Activated CD8-positive, alpha-beta memory T cell treated with anti-CD3 and anti-CD28 coated beads, Interleukin-2, amount 50 U/mL, for 1 hour (primary cell): ENCODE results near the gene ACADVL.
A peak's percentile ranks its signal among the peaks of the same experiment; 100 is the strongest.

Source experiments
- DNase-seq: peaks from one replicate; pipeline ENCODE4 v3.0.0-alpha.2; 2020; ENCODE audit errors: extremely low read depth

ACADVL gene

DNA sequence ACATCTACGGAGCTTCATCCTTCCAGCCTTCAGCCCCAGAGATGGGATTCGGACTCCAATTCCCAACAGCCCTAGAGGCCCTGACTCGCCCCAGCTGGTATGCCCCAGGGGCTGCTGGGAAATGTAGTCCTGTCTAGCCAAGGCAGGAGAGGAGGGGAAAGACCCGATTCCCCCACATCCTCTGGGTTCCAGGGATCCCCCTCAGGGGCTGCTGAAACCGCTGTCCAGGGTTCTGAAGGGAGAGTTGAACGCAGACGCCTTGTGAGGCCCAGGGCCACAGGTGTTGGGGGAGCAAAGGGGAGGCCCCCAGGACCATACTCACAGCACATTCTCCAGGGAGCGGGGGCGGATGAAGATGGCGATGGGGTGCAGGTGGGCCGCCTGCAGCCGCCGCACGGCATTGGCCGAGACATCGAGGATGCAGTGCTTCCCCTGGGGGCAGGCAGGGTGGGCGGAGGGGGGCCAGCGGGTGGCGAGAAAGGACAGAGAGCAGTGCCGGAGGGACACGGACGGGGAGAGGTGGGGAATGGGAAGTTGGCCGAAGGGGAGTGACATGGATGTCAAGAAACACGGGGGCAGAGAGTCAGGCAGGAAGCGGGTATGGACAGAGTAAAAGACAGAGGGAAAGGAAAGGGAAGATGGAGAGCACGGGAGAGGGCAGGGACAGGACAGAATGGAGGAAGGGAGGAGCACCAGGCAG is 28.0 kb upstream of the ACADVL start:
- DNase-seq: no peak

DNA sequence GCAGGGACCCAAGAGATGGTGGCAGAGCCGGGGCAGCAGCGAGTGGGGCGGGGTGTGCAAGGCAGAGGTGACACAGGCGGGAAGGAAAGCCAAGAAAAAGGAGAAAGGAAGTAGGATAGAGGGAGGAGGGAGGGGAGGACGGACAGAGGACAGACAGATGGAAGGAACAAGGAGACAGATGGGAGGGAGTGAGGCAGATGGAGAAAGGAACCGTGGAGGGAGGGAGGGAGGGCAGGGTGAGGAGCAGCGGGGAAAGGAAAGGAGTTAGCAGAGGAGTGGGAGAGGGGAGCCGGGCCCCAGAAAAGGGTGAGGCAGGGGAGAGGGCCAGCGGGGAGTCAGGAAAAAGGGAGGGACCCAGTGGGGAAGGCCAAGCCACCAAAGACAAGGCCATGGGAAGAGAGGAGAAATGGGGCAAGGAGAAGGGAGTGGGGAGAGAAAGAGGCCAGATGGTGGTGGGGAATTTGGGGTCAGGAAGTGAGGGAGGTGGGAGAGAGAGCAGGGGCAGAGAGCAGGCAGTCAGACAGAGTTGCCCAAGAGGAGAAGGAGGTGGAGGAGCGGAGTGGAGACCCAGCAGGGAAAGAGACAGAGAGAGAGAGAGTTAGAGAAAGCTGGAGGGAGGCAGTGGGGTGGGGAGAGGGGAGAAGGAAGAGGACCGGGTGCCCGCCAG is 27.3 kb upstream of the ACADVL start:
- no peak for DNase-seq

DNA sequence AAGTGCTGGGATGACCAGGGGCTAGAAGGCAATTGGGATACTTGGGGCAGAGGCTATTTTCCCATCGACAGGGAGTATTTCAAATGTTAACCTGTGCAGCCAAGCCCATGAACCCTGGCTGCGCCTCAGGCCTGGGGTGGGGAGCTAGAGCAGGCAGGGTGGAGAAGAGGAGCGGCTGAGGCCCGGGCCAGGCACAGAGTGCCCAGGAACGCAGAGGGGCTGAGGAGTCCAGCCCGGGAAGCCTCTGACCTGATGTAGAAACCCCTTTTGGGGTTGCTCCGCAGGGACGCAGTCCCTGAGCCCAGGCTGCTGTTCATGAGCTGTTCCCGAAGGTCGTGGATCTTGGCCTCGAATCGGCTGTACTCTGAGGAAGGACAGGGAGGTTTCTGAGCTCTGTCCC is 23.8 kb upstream of the ACADVL start:
- no peak for DNase-seq

DNA sequence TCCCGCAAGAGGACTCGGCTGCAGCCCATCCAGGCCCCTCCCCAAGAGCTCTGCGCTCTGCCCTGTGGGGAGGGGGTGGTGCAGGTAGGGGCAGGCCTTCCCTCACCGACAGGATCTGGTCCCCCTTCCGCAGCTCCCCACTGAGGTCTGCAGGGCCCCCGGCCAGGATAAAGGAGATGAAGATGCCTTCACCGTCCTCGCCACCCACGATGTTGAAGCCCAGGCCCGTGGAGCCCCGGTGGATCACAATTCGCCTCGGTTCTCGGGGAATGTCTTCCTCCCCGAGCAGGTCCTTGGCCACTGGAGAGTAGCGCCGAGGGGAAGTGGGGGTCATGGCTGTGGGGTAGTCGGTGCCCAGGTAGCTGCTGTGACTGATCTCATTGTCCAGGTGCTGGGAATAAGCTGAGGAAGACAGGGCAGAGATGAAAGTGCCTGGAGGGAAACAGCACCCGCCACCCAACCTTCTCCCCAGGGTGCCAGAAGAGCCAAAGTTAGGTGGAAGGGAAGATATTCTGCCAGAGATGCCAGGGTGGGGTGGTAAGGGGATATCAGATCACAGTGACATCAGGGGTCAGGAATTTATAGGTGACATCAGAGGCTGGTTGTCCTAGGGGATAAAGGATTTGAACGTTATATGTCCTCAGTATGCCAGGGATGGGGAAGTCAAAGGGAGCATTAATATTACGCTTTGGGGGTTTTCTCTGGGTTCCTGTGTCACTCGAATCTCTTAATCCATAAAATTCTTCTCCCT is 22.9 kb upstream of the ACADVL start:
- DNase-seq: no peak

- no peak for DNase-seq
These were observed 16.3 kb upstream of the ACADVL start for GRCh38 chr17:7203391-7203790.

GRCh38 chr17:7204336-7204735 is 15.4 kb upstream of the ACADVL start:
- no peak for DNase-seq

GRCh38 chr17:7204828-7205461 is 14.8 kb upstream of the ACADVL start:
- DNase-seq: peak; percentile 97

DNA sequence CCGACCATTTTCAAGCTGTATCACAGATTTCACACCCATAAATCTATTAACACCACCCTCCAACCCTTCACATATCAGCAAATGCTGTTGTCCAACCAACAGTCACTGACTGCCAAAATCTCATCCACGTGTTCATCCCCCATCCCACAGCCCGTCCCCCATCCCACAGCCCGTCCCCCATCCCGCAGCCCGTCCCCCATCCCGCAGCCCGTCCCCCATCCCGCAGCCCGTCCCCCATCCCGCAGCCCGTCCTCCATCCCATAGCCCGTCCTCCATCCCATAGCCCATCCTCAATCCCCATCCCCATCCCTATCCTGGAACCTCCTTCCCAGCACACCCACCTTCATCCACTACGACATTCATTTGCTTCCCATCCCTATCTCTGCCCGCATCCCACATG is 14.2 kb upstream of the ACADVL start:
- no peak for DNase-seq

- no peak for DNase-seq
These were observed 12.4 kb upstream of the ACADVL start for GRCh38 chr17:7207120-7208001.

DNA sequence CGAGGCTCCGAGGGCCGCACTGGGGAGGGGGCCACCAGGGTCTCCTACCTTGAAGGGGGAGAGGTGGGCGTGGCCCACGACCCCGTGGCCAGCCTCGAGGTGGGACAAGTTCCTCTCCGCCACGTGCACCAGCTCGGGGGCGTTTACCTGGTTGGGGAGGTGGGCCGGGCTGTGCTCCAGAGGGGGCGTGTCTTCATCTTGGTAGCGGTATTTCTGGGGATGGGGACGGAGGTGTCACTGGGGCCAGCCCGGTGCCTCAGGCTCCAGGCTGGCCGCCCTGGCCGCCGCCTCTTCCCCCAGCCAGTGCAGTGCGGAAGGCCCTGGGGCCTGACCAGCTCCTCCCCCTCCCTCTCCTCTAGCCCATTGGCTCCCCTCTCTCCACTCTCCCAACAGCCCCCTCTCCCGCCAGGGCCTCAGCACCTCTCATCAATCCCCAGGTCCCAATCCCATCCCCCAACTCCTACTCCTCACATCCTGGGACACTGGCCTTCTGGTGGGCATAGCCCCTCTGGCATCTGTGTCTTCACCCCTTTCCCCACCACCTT is 11.6 kb upstream of the ACADVL start:
- no peak for DNase-seq

DNA sequence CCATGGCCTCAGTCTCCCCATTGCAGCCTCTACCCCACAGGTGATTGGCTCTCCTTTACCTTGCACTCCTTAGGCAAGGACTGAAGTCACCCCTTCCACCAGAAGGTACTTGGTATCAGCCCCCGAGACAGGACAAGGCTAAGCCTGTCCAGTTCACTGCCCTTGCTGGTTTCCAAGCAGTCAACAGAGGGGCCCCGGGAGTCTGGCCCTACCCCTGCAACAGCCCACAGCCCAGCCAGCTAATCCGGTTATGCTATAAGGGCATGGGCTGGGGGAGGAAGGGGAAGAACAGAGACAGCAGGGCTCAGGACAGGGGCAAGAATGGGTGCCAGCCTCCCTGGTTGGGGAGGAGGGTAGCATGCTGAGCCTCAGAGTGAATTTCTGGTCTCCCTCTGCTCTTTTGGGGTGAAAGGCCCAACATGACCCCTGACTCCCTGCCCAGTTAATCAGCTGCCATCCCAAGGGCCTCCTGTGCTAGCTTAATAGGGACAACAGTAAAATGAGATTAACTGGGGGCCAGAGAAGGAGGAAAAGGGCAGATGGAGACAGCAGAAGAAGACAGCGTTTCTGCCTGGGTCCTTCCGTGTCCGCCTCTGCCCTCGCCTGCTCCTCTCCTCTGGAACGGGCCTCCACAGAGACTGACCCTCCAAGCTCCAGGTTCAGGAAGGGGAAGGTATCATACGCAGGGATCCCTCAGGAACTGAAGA is 10.8 kb upstream of the ACADVL start:
- no peak for DNase-seq

DNA sequence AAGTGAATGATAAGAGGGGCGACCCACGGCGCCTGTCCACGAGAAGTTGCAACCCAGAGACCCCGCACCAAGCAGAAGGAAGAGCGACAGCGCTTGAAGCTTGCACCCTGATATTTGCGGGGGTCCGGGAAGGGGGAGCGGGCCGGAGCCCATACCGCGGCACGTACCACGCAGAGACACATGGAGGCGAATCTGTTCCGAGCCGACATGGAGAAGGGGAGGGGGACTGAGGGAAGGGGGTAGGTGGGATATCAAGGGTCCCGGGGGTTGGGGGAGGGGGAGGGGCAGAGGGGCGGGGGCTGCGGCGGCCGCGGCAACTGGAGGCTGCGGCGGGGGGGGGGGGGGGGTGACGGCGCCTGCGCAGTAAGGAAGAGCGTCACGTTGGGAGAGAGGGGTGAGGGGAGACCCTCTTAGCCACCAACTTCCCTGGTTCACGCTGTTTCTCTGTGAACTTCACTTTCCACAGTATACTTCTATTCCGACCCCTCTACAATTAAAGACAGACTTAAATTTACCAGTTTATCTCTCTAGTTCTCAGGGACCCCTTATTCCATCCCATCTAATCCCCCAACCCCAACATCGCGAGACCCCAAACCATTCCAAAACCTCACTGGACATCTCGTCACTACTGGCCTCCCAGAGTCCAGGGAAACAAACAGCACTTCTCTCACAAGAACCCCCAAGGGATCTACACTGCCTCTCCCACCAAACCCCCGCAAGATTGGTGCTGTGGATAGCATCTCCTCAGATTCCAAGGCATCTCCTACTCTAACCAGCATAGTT is 8.1 kb upstream of the ACADVL start:
- no peak for DNase-seq

DNA sequence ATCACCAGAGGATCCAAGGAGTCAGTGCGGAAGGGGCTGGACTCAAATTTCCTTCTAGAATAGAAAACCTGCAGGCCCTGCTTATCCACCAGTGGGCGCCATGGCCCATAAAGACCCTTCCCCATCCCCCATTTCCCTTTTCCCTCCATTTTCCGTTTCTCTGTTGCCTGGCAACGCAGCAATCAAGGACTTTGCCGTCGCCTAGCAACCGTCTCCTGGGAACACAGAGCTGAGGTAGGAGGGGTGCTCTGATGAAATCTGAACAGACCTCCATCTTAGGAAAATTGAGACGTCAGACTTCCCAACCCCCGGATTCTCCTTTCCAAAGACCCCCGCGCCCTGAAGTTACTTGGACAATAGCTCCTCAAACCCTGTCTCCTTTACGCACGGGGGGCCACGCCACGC is 5.8 kb upstream of the ACADVL start:
- peak; percentile 81 for DNase-seq

DNA sequence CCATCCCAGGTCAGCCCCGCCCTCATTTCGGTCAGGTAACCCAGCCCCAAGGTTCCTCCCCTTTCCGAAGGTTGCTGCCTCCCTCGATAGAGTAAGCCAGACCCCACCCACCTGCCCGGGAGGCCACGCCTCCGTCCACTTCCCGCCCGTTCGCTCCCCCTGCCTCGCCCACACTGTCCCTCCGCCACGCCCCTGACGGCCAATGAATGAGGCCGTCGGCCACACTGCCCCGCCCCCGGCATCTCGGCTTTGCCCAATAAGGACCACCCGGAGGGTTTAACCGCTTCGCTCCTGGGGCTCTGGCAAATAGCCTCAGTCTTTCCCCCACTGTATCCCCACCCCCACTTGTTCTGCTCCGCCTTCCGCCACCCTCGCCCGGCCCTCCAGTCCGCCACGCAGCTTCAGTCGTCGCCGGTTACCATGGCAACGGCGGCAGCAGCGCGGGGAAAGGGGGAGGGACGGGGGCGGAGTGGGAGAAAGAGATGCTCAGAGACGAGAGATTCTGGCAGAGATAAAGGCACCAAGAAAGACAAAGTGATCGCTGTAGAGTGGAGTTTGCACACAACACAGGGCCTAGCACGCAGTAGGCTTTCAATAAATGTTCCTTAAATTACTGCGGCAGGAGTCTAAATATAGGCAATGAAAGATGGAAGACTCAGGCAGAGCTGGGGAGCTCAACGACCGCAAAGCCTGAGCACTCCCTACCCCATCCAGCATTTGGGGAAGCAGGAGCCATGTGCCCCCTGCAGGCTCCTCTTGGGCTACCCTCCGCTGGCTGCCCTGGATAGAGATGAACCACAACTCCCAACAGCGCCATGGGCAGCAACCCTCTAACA is 5.2 kb upstream of the ACADVL start:
- DNase-seq: peak; percentile 100

DNA sequence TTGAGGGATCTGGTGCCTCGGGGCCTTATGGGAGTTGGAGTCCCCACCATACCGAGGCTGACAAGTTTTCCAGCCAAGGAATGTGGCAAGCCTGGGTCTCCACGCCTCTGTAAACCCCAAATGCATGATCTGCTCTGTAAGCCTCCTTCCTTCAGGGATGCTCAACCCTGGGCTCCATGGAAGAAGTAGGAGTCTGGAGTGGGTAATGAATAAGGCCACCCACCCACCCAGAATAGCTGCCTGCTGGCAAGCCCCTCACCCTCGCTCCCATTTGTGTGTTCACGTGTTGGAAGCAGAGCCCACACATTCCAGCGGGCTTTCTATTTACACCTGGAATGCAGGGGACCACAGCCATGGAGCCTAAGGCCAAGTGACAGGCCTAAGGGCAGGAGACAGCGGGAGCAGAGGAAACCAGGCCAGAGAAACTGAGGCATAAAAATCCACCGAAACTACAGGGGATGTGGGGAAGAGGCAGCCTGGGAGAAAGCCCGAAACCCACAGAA is 4.6 kb upstream of the ACADVL start:
- DNase-seq: no peak

- no peak for DNase-seq
These were observed 4.0 kb upstream of the ACADVL start for GRCh38 chr17:7215652-7216180.

DNA sequence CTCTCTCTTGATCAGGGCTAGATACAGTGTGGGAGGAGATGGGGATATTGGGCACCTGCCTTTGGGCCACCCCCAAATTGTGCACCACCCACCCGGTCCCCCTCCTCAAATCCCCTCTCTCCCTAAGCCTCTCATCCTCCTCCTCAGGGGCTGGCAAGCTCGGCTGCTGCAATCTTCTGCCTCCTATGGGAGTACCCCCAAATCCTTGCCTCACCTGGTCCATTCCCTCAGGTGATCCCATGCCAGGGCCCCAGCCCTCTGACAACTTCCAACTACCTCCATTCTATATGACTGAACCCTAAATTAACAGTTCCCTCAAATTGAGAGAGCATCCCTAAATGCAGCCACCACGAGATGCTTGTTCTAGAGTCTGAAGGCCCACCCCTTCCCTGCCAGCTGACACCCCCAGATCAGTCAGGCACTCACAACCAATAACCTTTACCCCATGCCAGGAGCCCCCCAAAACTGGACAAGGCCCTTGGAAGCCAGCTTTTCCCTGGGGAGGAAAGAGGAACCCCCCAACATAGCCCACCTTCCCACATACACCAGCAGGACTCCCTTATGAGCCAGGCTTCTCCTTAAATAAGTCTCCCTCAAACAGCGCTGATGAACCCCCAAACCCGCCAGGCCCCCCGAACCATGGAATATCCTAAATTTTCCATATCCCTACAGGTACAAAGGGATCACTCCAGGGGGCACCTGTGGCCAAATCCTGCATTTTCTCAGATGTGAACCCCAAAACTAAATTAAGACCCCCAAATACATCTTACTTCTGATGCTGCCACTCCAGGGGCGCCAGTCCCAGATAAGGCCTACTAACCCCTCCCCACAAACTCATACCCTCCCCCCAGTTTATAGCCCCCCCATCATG is 3.3 kb upstream of the ACADVL start:
- no peak for DNase-seq
